Fibroblast of lung (primary cell): Measurements from ENCODE around the gene TCF7L1.

Source experiments
- EZH2 ChIP-seq: IDR thresholded peaks from 2 replicates; pipeline ENCODE4 v1.5.1; 2012; ENCODE audit warnings: low read length, control low read depth, mild to moderate bottlenecking; ENCODE audit errors: missing control alignments
- TF ChIP-seq, protein P1 (sequence below), 2 donors: IDR thresholded peaks in 1 of 2; conservative IDR thresholded peaks in 1 of 2; 1 replicate in 1 of 2; 2 replicates in 1 of 2; pipeline ENCODE4 v1.5.1; 2011 to 2012; ENCODE audit warnings: low read length in 2 of 2, control low read depth in 1 of 2, inconsistent platforms in 1 of 2, low read depth in 1 of 2, mild to moderate bottlenecking in 1 of 2

DNA sequence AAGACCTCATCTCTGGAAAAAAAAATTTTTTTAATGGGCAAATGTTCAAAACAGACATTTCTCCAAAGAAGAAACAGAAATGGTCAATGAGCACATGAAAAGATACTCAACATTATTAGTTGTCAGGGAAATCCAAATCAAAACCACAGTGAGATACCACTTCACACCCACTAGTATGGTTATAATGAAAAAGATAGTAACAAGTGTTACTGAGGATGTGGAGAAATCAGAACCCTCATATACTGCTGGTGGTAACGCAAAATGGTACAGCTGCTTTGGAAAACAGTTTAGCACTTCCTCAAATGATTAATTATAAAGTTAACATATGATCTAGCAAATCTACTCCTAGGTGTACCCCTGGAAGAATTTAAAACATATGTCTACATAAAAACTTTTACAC is 29.0 kb upstream of the TCF7L1 start:
- TF ChIP-seq, protein P1, sequence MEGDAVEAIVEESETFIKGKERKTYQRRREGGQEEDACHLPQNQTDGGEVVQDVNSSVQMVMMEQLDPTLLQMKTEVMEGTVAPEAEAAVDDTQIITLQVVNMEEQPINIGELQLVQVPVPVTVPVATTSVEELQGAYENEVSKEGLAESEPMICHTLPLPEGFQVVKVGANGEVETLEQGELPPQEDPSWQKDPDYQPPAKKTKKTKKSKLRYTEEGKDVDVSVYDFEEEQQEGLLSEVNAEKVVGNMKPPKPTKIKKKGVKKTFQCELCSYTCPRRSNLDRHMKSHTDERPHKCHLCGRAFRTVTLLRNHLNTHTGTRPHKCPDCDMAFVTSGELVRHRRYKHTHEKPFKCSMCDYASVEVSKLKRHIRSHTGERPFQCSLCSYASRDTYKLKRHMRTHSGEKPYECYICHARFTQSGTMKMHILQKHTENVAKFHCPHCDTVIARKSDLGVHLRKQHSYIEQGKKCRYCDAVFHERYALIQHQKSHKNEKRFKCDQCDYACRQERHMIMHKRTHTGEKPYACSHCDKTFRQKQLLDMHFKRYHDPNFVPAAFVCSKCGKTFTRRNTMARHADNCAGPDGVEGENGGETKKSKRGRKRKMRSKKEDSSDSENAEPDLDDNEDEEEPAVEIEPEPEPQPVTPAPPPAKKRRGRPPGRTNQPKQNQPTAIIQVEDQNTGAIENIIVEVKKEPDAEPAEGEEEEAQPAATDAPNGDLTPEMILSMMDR (conservative IDR thresholded peaks at IDR 0.05 in 1 of 2, IDR thresholded peaks at IDR 0.05 in 1 of 2; ENCODE audit: low read depth in 1 of 2, low read length in 2 of 2) = no peak
- no peak for TF ChIP-seq EZH2
